ENCODE data around the gene HDDC3. TPM values are rescaled to one million over a fixed set of nuclear protein-coding genes. Genes with fewer than 3 reads are reported as not detected.

Gene HDDC3
- total RNA-seq, 1 experiment from 2014 or later = 21.6 TPM

DNA sequence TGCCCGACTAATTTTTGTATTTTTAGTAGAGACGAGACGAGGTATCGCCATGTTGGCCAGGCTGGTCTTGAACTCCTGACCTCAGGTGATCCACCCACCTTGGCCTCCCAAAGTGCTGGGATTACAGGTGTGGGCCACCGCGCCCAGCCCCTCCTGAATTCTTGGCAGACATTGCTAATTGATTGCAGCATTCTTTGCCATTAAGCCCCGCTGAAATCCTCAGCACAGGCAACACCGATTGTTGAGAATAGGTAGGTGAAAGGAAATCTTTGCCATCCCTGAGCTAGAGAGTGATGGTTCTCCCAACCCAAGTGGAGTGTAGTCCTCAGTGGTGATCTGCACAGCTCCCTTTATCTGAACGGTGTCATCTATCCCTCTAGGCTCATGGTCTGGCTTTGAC, 27.6 kb downstream of the HDDC3 start:
- no peaks in the 10 kb centered on the region; the same call in 1 of the 2 replicates for H3K36me3 ChIP-seq (ENCODE audit: control insufficient read depth, insufficient read depth, low read length)
- Mint-ChIP-seq H3K27me3 (ENCODE audit: insufficient read depth, unreplicated experiment) (no peaks in the 10 kb centered on the region), H3K9me3 (ENCODE audit: unreplicated experiment) (no peaks in the 10 kb centered on the region), H3K36me3 (ENCODE audit: insufficient read depth, unreplicated experiment) (peaks cover 11% of the 10 kb centered on the region), H3K4me3 (ENCODE audit: unreplicated experiment) (no peak overlapping the region), H3K27ac (ENCODE audit: unreplicated experiment) (no peak overlapping the region), H3K4me1 (ENCODE audit: low read depth, unreplicated experiment) (no peaks in the 10 kb centered on the region)
- no peak for DNase-seq
- no TSS peak for BruUV-seq (replicated peaks)
- no peak overlapping the region for H3K4me3 ChIP-seq (ENCODE audit: low read depth, low read length)
- H3K9me3 ChIP-seq = no peaks in the 10 kb centered on the region
- H3K4me1 ChIP-seq = 0 out of 2 replicates have a peak, but pooled peaks cover 7% of the 10 kb centered on the region
- intact Hi-C loops (cut with micrococcal nuclease; ENCODE audit: unreplicated experiment) = loop anchor here (5.0 kb wide), 1 partner anchor 368 kb away; no protein-coding TSS in a partner anchor
- CTCF ChIA-PET = interaction anchor here (0.5 to 6.0 kb wide), 4 partner anchors 24 to 206 kb away, joined by 3 to 53 read pairs (median 14); partner anchors contain the start of genes HDDC3 and UNC45A
- TF ChIP-seq, protein P1, sequence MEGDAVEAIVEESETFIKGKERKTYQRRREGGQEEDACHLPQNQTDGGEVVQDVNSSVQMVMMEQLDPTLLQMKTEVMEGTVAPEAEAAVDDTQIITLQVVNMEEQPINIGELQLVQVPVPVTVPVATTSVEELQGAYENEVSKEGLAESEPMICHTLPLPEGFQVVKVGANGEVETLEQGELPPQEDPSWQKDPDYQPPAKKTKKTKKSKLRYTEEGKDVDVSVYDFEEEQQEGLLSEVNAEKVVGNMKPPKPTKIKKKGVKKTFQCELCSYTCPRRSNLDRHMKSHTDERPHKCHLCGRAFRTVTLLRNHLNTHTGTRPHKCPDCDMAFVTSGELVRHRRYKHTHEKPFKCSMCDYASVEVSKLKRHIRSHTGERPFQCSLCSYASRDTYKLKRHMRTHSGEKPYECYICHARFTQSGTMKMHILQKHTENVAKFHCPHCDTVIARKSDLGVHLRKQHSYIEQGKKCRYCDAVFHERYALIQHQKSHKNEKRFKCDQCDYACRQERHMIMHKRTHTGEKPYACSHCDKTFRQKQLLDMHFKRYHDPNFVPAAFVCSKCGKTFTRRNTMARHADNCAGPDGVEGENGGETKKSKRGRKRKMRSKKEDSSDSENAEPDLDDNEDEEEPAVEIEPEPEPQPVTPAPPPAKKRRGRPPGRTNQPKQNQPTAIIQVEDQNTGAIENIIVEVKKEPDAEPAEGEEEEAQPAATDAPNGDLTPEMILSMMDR (IDR thresholded peaks at IDR 0.05; ENCODE audit: insufficient read depth in 1 of 2, low read depth in 1 of 2, low read length in 1 of 2, severe bottlenecking in 1 of 2, unreplicated experiment in 1 of 2) = no peak
- H3K27me3 ChIP-seq (replicated peaks; ENCODE audit: control insufficient read depth, insufficient read depth, low read length) = no peaks in the 10 kb centered on the region
- POLR2A ChIA-PET = interaction anchor here (1.2 kb wide), 1 partner anchor 25 kb away, joined by 3 read pairs; no protein-coding TSS in a partner anchor

DNA sequence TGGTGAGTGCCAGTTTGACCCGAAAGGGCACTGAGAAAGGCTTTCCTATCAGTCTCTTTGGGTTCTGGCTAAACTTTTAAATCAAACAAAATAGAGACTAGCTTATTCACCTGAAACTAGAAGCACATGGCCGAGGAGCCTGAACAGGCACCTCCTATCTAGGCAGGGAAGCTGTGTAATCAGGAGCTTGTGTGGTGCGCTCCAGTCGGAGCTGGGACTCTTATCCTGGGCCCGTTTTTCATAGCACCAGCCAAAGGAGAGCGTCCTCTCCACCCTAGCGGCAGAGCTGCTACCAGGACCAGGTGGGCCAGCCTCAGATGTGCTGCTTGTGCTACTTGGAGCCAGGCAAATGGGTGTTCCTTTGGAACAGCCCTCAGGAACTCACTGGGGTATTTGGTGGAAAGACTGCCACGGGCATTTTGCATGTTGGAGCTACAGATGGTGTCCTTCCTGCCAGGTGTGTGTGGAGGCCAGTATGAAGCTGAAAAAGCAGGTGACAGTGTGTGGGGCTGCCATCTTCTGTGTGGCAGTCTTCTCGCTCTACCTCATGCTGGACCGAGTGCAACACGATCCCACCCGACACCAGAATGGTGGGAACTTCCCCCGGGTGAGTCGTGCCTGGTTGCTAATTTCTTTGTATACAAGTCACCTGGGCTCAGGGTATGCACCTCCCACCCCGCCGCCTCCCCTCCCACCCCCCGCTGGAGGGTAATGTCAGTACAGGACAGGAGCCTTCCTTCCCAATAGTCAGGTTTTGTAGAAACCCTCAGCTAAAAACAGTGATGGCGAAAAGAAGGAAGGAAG, 28.4 kb downstream of the HDDC3 start:
- Mint-ChIP-seq H3K36me3 (ENCODE audit: insufficient read depth, unreplicated experiment) (peaks cover 11% of the 10 kb centered on the region), H3K9me3 (ENCODE audit: unreplicated experiment) (no peaks in the 10 kb centered on the region), H3K27ac (ENCODE audit: unreplicated experiment) (peak overlapping the region; percentile 76), H3K4me3 (ENCODE audit: unreplicated experiment) (peak overlapping the region; percentile 89), H3K4me1 (ENCODE audit: low read depth, unreplicated experiment) (no peaks in the 10 kb centered on the region), H3K27me3 (ENCODE audit: insufficient read depth, unreplicated experiment) (no peaks in the 10 kb centered on the region)
- H3K9me3 ChIP-seq = no peaks in the 10 kb centered on the region
- no peaks in the 10 kb centered on the region; the same call in 1 of the 2 replicates for H3K36me3 ChIP-seq (ENCODE audit: control insufficient read depth, insufficient read depth, low read length)
- peak overlapping the region; percentile 51 for H3K4me3 ChIP-seq (ENCODE audit: low read depth, low read length)
- intact Hi-C loops (cut with micrococcal nuclease; ENCODE audit: unreplicated experiment) = loop anchor here (5.0 kb wide), 1 partner anchor 368 kb away; no protein-coding TSS in a partner anchor
- ChIA-PET CTCF (interaction anchor here (0.5 to 6.0 kb wide), 8 partner anchors 22 to 250 kb away, joined by 3 to 53 read pairs (median 5); partner anchors contain the start of genes HDDC3 and UNC45A), POLR2A (interaction anchor here (0.7 to 1.7 kb wide), 4 partner anchors 28 to 31 kb away, joined by 4 to 7 read pairs (median 6); partner anchors contain the start of genes HDDC3 and UNC45A)
- no peaks in the 10 kb centered on the region for H3K27me3 ChIP-seq (replicated peaks; ENCODE audit: control insufficient read depth, insufficient read depth, low read length)
- H3K4me1 ChIP-seq = 0 out of 2 replicates have a peak, but pooled peaks cover 7% of the 10 kb centered on the region
- TF ChIP-seq, protein P1 (IDR thresholded peaks at IDR 0.05; ENCODE audit: insufficient read depth in 1 of 2, low read depth in 1 of 2, low read length in 1 of 2, severe bottlenecking in 1 of 2, unreplicated experiment in 1 of 2) = peak in 1 of 2 experiments; percentile 7
- TSS peak; percentile 30 for BruUV-seq (replicated peaks)
- peak in 1 of 2 experiments; percentile 32 for DNase-seq
